Hepatocyte (in vitro differentiated cells): ENCODE measurements around the gene BACH2. TPM values are rescaled to one million over a fixed set of nuclear protein-coding genes. Genes with fewer than 3 reads are reported as not detected.

Source experiments
- DNase-seq: peaks from one replicate; pipeline ENCODE4 v3.0.0-alpha.2; 2016; ENCODE audit warnings: low spot score
- H2AFZ ChIP-seq: fragments of 200-600 bp; sonication (generic); 2 replicates; pipeline ENCODE4 v1.6.0; 2016; ENCODE audit warnings: antibody characterized with exemption, mild to moderate bottlenecking
- H3K27ac ChIP-seq: fragments of 200-600 bp; sonication (generic); 2 replicates; pipeline ENCODE4 v1.5.1; 2016; ENCODE audit warnings: mild to moderate bottlenecking
- H3K27me3 ChIP-seq: fragments of 200-600 bp; sonication (generic); 2 replicates; pipeline ENCODE4 v1.6.1; 2016
- H3K36me3 ChIP-seq: fragments of 200-600 bp; sonication (generic); replicated peaks from 2 replicates; pipeline ENCODE4 v1.5.1; 2016; ENCODE audit warnings: low read depth; ENCODE audit not compliant: insufficient read depth
- H3K4me1 ChIP-seq: fragments of 200-600 bp; sonication (generic); 2 replicates; pipeline ENCODE4 v1.5.1; 2016; ENCODE audit warnings: mild to moderate bottlenecking, moderate library complexity; ENCODE audit not compliant: insufficient read depth
- H3K4me2 ChIP-seq: fragments of 200-600 bp; sonication (generic); 2 replicates; pipeline ENCODE4 v1.6.0; 2016
- H3K4me3 ChIP-seq: fragments of 200-600 bp; sonication (generic); 2 replicates; pipeline ENCODE4 v1.5.1; 2016; ENCODE audit warnings: mild to moderate bottlenecking
- H3K79me2 ChIP-seq: fragments of 200-600 bp; sonication (generic); 2 replicates; pipeline ENCODE4 v1.6.0; 2017; ENCODE audit warnings: mild to moderate bottlenecking
- H3K9me2 ChIP-seq: fragments of 200-600 bp; sonication (generic); replicated peaks from 2 replicates; pipeline ENCODE4 v1.6.0; 2017; ENCODE audit warnings: mild to moderate bottlenecking; ENCODE audit not compliant: insufficient read depth
- H3K9me3 ChIP-seq: fragments of 200-600 bp; sonication (generic); 2 replicates; pipeline ENCODE4 v1.5.1; 2016; ENCODE audit warnings: low read depth, mild to moderate bottlenecking
- H4K20me1 ChIP-seq: fragments of 200-600 bp; sonication (generic); 2 replicates; pipeline ENCODE4 v1.6.0; 2016; ENCODE audit warnings: mild to moderate bottlenecking; ENCODE audit not compliant: insufficient read depth, poor library complexity, severe bottlenecking
- CTCF ChIP-seq: fragments of 200-600 bp; sonication (generic); IDR thresholded peaks from 2 replicates; pipeline ENCODE4 v1.5.1; 2016; ENCODE audit warnings: antibody characterized with exemption, mild to moderate bottlenecking; ENCODE audit not compliant: poor library complexity
- EZH2 ChIP-seq: fragments of 200-600 bp; sonication (generic); IDR thresholded peaks from 2 replicates; pipeline ENCODE4 v1.6.1; 2016; ENCODE audit warnings: antibody characterized with exemption, mild to moderate bottlenecking, borderline replicate concordance
- EZH2phosphoT487 ChIP-seq: fragments of 200-600 bp; sonication (generic); IDR thresholded peaks from one replicate; pipeline ENCODE4 v1.6.1; 2018; ENCODE audit warnings: antibody characterized with exemption, mild to moderate bottlenecking, low read depth, moderate library complexity; ENCODE audit not compliant: unreplicated experiment, severe bottlenecking
- WGBS: methylation state at CpG from one replicate; pipeline ENCODE4 v1.1.6; 2016; ENCODE audit warnings: low lambda C conversion rate; ENCODE audit errors: missing lambda C conversion rate; 5-methylcytosine and 5-hydroxymethylcytosine counted together
- polyA plus RNA-seq: library from polyadenylated mRNA; unstranded; fragments of >200 nt; fragmentation: Nextera tagmentation; extraction: Ambion mirVana; gene quantifications from 2 replicates; pipeline ENCODE4 v1.2.1, GENCODE V29; 2016
- total RNA-seq: library from RNA; depleted of rRNA; stranded (reverse); fragments of >200 nt; gene quantifications from 2 replicates; pipeline ENCODE4 v1.2.3, GENCODE V29; 2014

BACH2 gene
- total and polyA plus RNA-seq, 2 experiments from 2014 or later = 2.3 to 2.6 TPM

- 55% methylated on average over 8 of the region's 8 CpGs for WGBS
- no peak for TF ChIP-seq EZH2
- no peak for TF ChIP-seq EZH2phosphoT487
- TF ChIP-seq CTCF = no peak
- no peak for DNase-seq
- Histone ChIP-seq H3K27me3 (no peaks in the 10 kb centered on the region), H3K9me3 (no peaks in the 10 kb centered on the region), H2AFZ (no peak overlapping the region), H3K4me2 (no peak overlapping the region), H3K4me3 (no peak overlapping the region), H3K36me3 (no peaks in the 10 kb centered on the region), H4K20me1 (no peaks in the 10 kb centered on the region), H3K27ac (no peak overlapping the region), H3K9me2 (no peaks in the 10 kb centered on the region), H3K4me1 (peaks cover 19% of the 10 kb centered on the region), H3K79me2 (no peaks in the 10 kb centered on the region)
These were observed 120.8 kb downstream of the BACH2 start for GRCh38 chr6:90175627-90176538.

- Histone ChIP-seq H3K4me2 (no peak overlapping the region), H3K9me3 (no peaks in the 10 kb centered on the region), H3K27ac (no peak overlapping the region), H3K79me2 (no peaks in the 10 kb centered on the region), H3K4me3 (no peak overlapping the region), H3K4me1 (peaks cover 23% of the 10 kb centered on the region), H3K9me2 (no peaks in the 10 kb centered on the region), H3K27me3 (no peaks in the 10 kb centered on the region), H4K20me1 (no peaks in the 10 kb centered on the region), H2AFZ (no peak overlapping the region), H3K36me3 (no peaks in the 10 kb centered on the region)
- 95% methylated on average over 3 of the region's 3 CpGs for WGBS
- DNase-seq = no peak
- TF ChIP-seq CTCF (no peak), EZH2phosphoT487 (no peak), EZH2 (no peak)
These were observed 123.2 kb downstream of the BACH2 start for GRCh38 chr6:90173262-90173925.

DNA sequence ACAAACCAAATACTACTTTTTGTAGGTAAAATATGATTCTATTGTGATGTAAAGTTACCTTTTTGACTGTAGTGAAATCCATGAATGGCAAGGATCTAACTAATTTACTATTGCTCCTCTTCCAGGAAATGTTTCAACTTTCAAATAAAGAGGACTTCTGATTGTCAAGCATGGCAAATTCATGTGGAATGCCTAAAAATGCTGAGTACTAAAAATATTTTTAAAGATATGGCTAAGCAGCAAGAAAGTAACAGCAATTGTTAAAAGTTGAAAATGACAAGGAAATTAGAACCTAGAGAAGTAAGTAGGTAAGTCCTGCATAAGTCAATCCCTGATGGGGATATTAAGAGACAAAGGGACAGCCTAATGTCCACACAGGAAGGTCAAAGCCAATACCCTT, 126.0 kb downstream of the BACH2 start:
- Histone ChIP-seq H3K9me3 (no peaks in the 10 kb centered on the region), H3K36me3 (no peaks in the 10 kb centered on the region), H3K79me2 (no peaks in the 10 kb centered on the region), H3K4me3 (no peak overlapping the region), H4K20me1 (no peaks in the 10 kb centered on the region), H2AFZ (no peak overlapping the region), H3K27me3 (no peaks in the 10 kb centered on the region), H3K9me2 (no peaks in the 10 kb centered on the region), H3K4me2 (no peak overlapping the region), H3K4me1 (peaks cover 7% of the 10 kb centered on the region), H3K27ac (no peak overlapping the region)
- no peak for TF ChIP-seq EZH2phosphoT487
- no peak for TF ChIP-seq CTCF
- no peak for TF ChIP-seq EZH2
- DNase-seq = no peak
